GM21528 (cell line): ENCODE results near the gene EIF2AK2.

Experiments
- ATAC-seq: cut with Tn5 transposase; IDR thresholded peaks from one replicate; pipeline ENCODE4 v1.9.1; 2021; ENCODE audit warnings: mild to moderate bottlenecking, moderate library complexity; ENCODE audit not compliant: unreplicated experiment, low FRiP score

The EIF2AK2 gene

DNA sequence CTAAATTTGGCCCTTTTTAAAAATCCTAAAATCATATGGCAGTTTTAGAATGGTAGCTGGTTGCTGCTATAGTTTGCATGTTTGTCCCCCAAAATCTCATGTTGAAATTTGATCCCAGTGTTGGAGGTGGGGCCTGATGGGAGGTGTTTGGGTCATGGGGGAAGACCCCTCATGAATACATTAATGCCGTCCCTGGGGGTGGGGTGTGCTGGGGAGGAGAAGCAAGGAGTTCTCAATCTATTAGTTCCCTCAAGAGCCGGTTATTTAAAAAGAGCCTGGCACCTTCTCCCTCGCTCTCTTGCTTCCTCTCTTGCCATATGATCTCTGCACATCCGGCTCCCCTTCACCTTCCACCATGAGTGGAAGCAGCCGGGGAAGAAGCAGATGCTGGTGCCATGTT, 51.6 kb downstream of the EIF2AK2 start:
- no peak for ATAC-seq

GRCh38 chr2:37104178-37104577, 52.6 kb downstream of the EIF2AK2 start:
- no peak for ATAC-seq

GRCh38 chr2:37102588-37102987, 54.2 kb downstream of the EIF2AK2 start:
- no peak for ATAC-seq

GRCh38 chr2:37100054-37100453, 56.7 kb downstream of the EIF2AK2 start:
- ATAC-seq: no peak

DNA sequence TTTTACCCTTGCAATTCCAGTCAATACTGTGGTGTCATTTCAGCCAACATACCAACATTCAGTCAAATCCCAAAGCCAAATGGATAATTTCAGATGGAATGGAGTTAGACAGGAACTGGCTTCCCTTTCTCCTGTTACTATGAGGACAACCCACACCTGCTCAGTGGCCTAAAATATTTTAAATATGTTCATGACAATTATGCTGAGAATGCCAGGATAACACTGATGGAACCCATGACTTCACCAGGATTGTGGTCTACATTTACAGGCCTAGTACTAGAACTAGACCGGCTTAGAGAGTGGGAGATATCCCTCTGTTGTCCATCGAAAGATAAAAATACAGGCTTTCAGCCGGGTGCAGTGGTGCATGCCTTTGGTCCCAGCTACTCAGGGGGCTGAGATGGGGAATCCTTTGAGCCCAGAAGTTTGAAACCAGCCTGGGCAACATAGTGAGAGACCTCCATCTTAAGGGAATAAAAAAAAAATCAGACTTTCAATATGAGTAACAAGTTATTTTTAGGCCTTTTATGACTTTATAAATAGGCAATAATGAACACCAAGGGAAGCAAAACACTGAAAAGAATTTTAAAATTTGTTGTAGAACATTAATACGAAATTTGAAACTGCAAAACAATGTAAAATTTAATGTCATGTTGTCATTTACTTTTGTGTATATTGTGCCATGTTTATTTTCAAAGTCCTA, 58.2 kb downstream of the EIF2AK2 start:
- no peak for ATAC-seq

GRCh38 chr2:37096568-37096967, 60.2 kb downstream of the EIF2AK2 start:
- no peak for ATAC-seq

DNA sequence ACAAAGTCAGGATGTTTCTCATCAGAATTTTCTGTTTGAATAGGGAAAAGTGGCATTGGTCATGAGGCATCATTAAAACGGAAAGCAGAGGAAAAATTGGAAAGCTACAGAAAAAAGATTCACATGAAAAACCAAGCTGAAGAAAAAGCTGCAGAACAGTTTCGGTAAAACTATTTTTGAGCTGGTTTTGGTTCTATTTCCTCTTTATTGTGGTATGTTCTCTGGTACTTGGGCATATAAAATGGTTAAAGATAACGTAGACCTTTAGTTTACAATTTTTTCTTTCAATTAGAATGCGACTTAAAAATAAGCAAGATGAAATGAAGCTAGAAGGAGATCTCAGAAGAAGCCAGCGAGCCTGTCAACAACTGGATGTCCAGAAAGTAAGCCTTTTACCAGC, 64.9 kb downstream of the EIF2AK2 start:
- peak; percentile 45 for ATAC-seq

DNA sequence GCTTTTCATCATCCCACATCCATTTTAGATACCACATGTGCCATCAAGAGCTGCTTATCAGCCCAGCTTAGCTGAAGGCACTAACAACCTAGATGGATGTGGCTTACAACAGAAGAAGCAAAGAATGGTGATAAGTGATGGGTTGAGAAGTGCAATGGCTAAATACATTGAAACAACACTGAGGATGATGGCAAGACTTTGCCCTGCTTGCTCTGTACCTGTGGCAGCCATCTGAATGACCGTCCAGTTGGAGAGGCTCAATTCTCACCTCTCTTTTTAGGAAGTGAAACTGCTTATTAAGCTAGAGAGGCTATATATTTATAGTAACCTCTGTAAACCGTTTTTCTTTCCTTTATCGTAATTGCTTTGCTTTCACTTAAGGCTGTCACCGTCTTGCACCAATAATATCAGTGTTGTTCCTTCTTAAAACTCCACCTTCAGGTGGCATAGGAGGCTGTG, 66.7 kb downstream of the EIF2AK2 start:
- ATAC-seq: peak; percentile 83

DNA sequence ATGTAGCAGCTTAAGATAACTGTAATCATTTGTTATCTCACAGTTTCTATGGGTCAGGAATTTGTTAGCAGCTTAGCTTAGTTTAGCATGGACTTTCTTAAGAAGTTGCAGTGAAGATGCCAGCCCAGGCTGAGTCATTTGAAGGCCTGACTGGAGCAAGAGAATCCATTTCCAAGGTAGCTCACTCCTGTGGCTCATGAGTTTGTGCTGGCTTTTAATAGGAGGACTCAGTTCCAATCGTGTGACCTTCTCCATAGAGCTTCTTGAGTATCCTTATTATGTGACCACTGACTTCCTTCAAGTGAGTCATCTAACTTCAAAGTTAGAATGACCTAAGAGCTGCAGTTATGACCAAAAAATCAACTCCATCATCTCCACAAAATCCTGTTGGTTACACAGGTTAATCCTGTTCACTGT, 71.0 kb downstream of the EIF2AK2 start:
- ATAC-seq: no peak

GRCh38 chr2:37084797-37085196, 72.0 kb downstream of the EIF2AK2 start:
- no peak for ATAC-seq

DNA sequence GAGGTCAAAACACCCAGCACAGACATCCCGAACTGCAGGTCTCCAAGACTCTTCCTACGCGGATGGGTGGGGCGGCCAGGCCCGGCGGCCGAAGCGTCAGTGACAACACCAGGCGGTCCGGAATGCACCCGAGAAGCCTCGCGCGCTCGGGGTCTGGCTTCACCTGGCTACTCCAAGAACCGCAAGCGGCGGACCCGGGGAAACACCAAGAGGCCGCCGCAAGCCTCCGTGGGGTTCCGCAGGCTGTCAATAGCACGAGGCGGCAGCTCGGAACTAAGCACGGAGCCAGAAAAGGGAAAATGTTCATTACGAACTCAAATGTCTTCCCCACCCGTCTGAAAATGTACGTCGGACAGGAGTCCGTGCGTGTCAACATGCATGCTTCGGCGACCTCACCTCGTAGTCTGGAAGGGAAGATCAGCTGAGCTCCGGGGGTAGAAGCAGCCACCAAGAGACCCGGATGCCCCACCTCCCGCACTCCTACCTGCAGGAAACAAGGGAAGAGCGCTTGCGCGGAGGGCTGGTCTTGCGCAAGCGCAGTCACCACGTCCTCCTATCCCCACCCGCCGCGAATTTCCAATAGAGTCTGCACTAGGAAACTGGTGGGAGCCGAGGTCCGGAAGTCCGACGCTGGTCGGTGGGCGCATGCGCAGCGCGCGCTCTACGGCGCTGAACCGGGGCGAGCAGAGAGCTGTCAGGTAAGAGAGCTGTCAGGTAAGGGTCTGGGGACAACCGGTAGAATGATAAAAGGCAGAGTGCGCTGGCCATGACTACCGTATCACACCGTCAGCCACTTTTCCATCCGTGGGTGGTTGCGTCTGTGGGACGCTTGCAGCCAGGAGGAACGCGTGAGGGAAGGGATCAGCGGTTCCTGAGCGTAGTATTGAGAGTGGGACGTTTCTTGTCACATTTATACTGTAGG, 72.6 kb downstream of the EIF2AK2 start, which contains the start of the genes GPATCH11 and HEATR5B:
GPATCH11 (plus strand) TSS at position 646 of the 922 bp plus-strand sequence. CDS start 3,864 bp downstream, outside the sequence.
HEATR5B (minus strand) TSS at position 500 of the 922 bp plus-strand sequence. CDS start 958 bp downstream, outside the sequence.
- peak; percentile 84 for ATAC-seq

DNA sequence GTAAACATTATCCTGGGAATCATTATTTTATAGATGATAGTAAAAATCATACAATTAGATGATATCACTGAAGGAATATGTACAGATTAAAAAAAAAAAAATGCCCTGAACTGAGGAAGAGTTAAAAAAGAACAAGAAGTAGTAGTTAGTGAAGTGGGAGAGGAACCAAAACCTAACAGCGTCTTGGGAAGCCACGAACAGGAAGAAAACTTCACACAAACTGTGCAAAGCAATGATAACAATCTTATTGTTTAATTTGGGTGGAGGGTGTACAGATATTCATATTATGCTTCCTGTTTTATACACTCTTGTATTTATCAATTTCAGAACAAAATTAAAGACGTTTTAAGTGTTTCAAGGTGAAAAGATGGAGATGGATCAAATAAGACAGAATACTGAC, 76.1 kb downstream of the EIF2AK2 start:
- ATAC-seq: no peak

DNA sequence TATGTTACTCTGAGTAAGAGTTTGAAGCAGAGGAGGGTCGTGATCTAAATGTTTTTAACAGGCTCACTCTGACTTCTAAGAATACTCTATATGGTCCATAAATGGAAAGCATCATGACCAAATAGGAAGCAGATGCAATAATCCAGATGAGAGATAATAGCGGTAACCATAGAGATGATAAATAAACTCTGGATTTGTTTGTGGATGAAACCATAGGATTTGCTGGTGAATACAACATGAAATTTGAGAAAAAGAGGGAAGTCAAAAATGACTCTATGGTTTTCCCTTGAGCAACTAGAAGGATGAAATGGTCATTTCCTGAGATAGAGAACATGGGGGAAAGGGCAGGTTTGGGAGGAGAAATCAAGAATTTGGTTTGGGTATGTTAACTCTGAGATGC, 76.5 kb downstream of the EIF2AK2 start:
- ATAC-seq: no peak

DNA sequence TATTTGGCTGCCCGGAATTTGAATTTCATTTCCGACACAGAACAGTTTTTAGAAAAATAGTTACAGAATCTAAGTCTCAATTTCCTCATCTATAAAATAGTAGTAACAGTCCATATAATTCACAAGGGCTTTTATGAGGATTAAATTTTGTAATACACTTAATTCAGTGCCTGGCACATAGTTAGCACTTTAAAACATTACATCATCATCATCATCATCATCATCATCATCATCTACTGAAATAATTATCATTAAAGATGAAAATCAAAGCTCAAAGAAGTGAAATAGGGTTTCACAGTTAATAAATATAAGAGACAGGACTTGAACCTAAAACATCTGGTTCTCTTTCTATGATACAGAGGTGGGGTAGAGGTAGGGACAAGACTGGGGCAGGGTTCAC, 85.8 kb downstream of the EIF2AK2 start:
- no peak for ATAC-seq

GRCh38 chr2:37068686-37069085, 88.1 kb downstream of the EIF2AK2 start:
- ATAC-seq: no peak

GRCh38 chr2:37061776-37062175, 95.0 kb downstream of the EIF2AK2 start:
- no peak for ATAC-seq

DNA sequence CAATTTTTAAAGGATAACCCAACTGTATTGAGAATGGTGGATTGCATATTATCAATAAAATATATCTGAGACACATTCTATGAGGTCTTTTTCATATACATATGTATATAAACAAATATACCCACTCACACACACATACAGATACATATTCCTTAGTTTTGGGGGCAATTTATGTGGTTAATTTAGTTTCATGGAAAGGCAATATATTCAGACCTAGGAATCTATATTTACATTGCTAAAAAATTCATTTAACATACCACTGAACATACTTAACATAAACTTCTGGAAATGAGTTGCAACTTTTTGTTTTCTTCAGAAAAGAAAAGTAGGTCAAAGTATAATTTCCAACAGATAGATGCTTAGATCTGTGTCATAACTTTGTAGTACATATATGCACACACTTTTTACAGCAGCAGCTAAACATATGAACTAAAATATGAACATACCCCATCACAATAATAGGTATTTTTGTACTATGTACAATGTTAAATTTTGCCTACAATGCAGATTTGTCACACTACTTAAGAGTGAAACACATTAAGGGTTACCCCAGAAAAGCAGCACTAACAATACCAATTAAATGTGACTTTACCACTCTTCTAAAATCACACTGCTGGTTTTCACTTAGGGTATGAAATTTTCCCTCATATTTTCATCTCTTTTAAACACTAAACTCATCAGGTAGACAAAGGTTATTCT, 95.6 kb downstream of the EIF2AK2 start:
- no peak for ATAC-seq

GRCh38 chr2:37060446-37060845, 96.3 kb downstream of the EIF2AK2 start:
- no peak for ATAC-seq

GRCh38 chr2:37059841-37060240, 96.9 kb downstream of the EIF2AK2 start:
- no peak for ATAC-seq

DNA sequence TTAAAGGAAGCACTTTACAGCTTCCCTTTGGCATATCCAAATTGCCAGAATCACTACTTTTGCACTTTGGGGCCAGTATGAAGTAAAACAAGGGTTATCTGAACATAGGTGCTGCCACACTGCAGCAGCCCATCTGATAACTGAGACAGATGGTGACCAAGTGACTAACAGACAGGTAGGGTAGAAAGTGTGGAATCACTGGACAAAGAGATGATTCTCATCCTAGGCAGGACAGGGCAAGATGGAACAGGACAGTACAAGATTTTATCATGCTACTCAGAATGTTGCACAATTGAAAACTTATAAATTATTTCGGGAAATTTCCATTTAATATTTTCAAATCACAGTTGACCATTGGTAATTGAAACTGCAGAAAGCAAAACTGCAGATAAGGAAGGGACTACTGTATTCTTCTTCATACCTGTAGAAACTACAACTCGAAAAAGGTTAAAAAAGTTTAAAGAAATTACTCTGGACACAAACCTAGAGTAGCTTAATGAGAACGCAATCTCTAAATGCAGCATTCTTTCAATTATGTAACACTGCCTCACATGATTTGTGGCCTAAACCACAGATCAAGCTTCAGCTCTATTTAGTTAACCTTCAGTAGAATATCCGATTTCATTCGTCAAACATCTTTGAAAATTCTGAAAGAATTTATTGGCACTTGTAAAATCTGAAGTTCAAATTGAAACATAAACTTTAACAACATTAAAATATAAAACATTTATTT, 104.0 kb downstream of the EIF2AK2 start:
- ATAC-seq: no peak
